ENCODE measurements around the gene TSACC. TPM values are rescaled to one million over a fixed set of nuclear protein-coding genes. Genes with fewer than 3 reads are reported as not detected.

Gene TSACC
- total RNA-seq, 2 experiments from 2014 or later = 0.72 TPM; not detected in 1

- CTCF ChIA-PET = interaction anchor here (0.8 to 6.1 kb wide), 3 partner anchors 9 to 250 kb away, joined by 3 to 47 read pairs (median 23); no protein-coding TSS in a partner anchor
- DNase-seq = no peak
- Mint-ChIP-seq H3K27me3 (peaks cover 18% of the 10 kb centered on the region), H3K36me3 (ENCODE audit: low read depth) (no peaks in the 10 kb centered on the region), H3K9me3 (no peaks in the 10 kb centered on the region), H3K4me3 (no peak overlapping the region), H3K4me1 (ENCODE audit: low read depth) (no peaks in the 10 kb centered on the region), H3K27ac (no peak overlapping the region)
- TF ChIP-seq, protein P1, sequence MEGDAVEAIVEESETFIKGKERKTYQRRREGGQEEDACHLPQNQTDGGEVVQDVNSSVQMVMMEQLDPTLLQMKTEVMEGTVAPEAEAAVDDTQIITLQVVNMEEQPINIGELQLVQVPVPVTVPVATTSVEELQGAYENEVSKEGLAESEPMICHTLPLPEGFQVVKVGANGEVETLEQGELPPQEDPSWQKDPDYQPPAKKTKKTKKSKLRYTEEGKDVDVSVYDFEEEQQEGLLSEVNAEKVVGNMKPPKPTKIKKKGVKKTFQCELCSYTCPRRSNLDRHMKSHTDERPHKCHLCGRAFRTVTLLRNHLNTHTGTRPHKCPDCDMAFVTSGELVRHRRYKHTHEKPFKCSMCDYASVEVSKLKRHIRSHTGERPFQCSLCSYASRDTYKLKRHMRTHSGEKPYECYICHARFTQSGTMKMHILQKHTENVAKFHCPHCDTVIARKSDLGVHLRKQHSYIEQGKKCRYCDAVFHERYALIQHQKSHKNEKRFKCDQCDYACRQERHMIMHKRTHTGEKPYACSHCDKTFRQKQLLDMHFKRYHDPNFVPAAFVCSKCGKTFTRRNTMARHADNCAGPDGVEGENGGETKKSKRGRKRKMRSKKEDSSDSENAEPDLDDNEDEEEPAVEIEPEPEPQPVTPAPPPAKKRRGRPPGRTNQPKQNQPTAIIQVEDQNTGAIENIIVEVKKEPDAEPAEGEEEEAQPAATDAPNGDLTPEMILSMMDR (IDR thresholded peaks at IDR 0.05) = no peak
- POLR2A ChIA-PET = interaction anchor here (0.6 to 1.1 kb wide), 3 partner anchors 33 to 215 kb away, joined by 3 to 4 read pairs (median 3); partner anchors contain the start of gene NAXE
- ATAC-seq = no peak
- intact Hi-C loops (cut with micrococcal nuclease) = no loop called here
Observed at GRCh38 chr1:156376958-156377919, 38.9 kb downstream of the TSACC start.

DNA sequence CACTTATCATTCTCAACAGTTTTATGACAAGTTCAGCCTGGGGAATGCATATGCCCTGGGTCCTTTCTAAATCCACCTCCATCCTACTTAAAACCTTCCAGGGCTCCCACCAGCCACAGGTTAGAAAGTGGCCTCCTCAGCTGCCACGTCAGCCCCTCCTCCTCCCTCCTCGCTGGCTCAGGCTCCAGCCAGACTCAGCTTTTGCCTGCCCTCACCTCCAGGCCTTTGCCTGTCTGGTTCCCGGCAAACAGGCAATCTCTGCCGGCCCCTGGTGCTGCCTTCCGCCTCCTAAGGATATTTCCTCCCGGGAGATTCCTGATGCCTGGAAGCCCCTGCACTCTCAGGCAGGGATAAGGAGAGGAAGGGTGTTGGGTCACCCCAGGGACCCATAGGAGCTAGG, 40.2 kb downstream of the TSACC start:
- TF ChIP-seq, protein P1 (IDR thresholded peaks at IDR 0.05) = no peak
- Mint-ChIP-seq H3K36me3 (ENCODE audit: low read depth) (no peaks in the 10 kb centered on the region), H3K27ac (no peak overlapping the region), H3K9me3 (no peaks in the 10 kb centered on the region), H3K27me3 (peaks cover 10% of the 10 kb centered on the region), H3K4me1 (ENCODE audit: low read depth) (no peaks in the 10 kb centered on the region), H3K4me3 (no peak overlapping the region)
- ChIA-PET POLR2A (interaction anchor here (0.7 kb wide), 1 partner anchor 41 kb away, joined by 3 read pairs; no protein-coding TSS in a partner anchor), CTCF (interaction anchor here (6.1 kb wide), 1 partner anchor 67 kb away, joined by 47 read pairs; no protein-coding TSS in a partner anchor)
- no peak for ATAC-seq
- intact Hi-C loops (cut with micrococcal nuclease) = no loop called here
- DNase-seq = no peak

- TF ChIP-seq, protein P1 (IDR thresholded peaks at IDR 0.05) = no peak
- H3K27me3 Mint-ChIP-seq = peaks cover 5% of the 10 kb centered on the region
- H3K36me3 Mint-ChIP-seq (ENCODE audit: low read depth) = no peaks in the 10 kb centered on the region
- CTCF ChIA-PET = interaction anchor here (6.1 kb wide), 1 partner anchor 66 kb away, joined by 47 read pairs; no protein-coding TSS in a partner anchor
- intact Hi-C loops (cut with micrococcal nuclease) = no loop called here
- DNase-seq (no peak), ATAC-seq (no peak)
- no peaks in the 10 kb centered on the region for H3K4me1 Mint-ChIP-seq (ENCODE audit: low read depth)
- no peak overlapping the region for H3K27ac Mint-ChIP-seq
- no peak overlapping the region for H3K4me3 Mint-ChIP-seq
- POLR2A ChIA-PET = no interaction called here
- H3K9me3 Mint-ChIP-seq = no peaks in the 10 kb centered on the region
Observed at GRCh38 chr1:156379420-156380165, 41.3 kb downstream of the TSACC start.

DNA sequence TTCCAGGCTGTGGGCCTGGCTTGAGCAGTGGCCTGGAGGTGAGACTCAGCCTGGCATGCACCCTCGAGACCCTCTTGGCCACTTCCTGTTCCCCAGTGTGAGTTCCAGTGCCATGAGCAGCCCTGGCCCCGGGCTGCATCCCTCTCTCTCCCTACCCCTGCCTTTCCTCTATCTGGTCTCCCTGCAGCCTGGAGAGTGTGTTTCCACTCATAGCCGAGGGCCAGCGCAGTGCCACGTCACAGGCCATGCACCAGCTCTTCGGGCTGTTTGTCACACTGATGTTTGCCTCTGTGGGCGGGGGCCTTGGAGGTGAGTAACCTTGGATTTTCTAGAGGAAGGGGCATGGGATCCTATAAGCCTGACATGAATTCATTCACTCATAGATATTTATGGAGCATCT, 44.2 kb downstream of the TSACC start:
- H3K27ac Mint-ChIP-seq = no peak overlapping the region
- TF ChIP-seq, protein P1 (IDR thresholded peaks at IDR 0.05) = no peak
- peaks cover 4% of the 10 kb centered on the region for H3K4me1 Mint-ChIP-seq (ENCODE audit: low read depth)
- ChIA-PET POLR2A (no interaction called here), CTCF (interaction anchor here (0.6 to 8.6 kb wide), 9 partner anchors 11 to 241 kb away, joined by 3 to 420 read pairs (median 4); partner anchors contain the start of gene RHBG)
- DNase-seq (no peak), ATAC-seq (no peak)
- no peak overlapping the region for H3K4me3 Mint-ChIP-seq
- no peaks in the 10 kb centered on the region for H3K9me3 Mint-ChIP-seq
- peaks cover 11% of the 10 kb centered on the region for H3K27me3 Mint-ChIP-seq
- intact Hi-C loops (cut with micrococcal nuclease) = no loop called here
- no peaks in the 10 kb centered on the region for H3K36me3 Mint-ChIP-seq (ENCODE audit: low read depth)

Measured in activated CD8-positive, alpha-beta T cell treated with anti-CD3 and anti-CD28 coated beads for 36 hours (primary cell).